Aorta (tissue), 5 donors: ENCODE results near the gene LIAS. TPM values are rescaled to one million over a fixed set of nuclear protein-coding genes. Genes with fewer than 3 reads are reported as not detected.

Experiments used
- ATAC-seq: fragments of 200-7000 bp; cut with Tn5 transposase; one replicate; pipeline ENCODE4 v1.9.1; 2022; ENCODE audit warnings: moderate library complexity; ENCODE audit not compliant: low FRiP score
- DNase-seq, 2 donors: peaks; one replicate each; pipeline ENCODE4 v3.0.0-alpha.2; 2020
- H3K27ac ChIP-seq, 2 donors: one replicate each; pipeline ENCODE4 v1.5.1; 2013; ENCODE audit warnings: low read length in 2 of 2, mild to moderate bottlenecking in 2 of 2, moderate library complexity in 2 of 2, control low read depth in 1 of 2, inconsistent platforms in 1 of 2, low read depth in 1 of 2
- H3K27me3 ChIP-seq, 2 donors: one replicate each; pipeline ENCODE4 v1.6.1; 2013; ENCODE audit warnings: control low read depth in 1 of 2, low read length in 1 of 2, mild to moderate bottlenecking in 1 of 2, moderate library complexity in 1 of 2; ENCODE audit not compliant: insufficient read depth in 2 of 2, control insufficient read depth in 1 of 2
- H3K36me3 ChIP-seq, 2 donors: one replicate each; pipeline ENCODE4 v1.6.1; 2013; ENCODE audit warnings: control low read depth in 1 of 2, low read length in 1 of 2, mild to moderate bottlenecking in 1 of 2; ENCODE audit not compliant: insufficient read depth in 2 of 2, control insufficient read depth in 1 of 2
- H3K4me1 ChIP-seq, 2 donors: one replicate each; pipeline ENCODE4 v1.6.1; 2013; ENCODE audit warnings: low read length in 2 of 2, control low read depth in 1 of 2, mild to moderate bottlenecking in 1 of 2, moderate library complexity in 1 of 2; ENCODE audit not compliant: insufficient read depth in 2 of 2, control insufficient read depth in 1 of 2
- H3K4me3 ChIP-seq, 2 donors: one replicate each; pipeline ENCODE4 v1.5.1; 2013; ENCODE audit warnings: low read length in 2 of 2, control low read depth in 1 of 2, mild to moderate bottlenecking in 1 of 2
- H3K9me3 ChIP-seq: one replicate; pipeline ENCODE4 v1.6.1; 2013; ENCODE audit warnings: mild to moderate bottlenecking, low read length; ENCODE audit not compliant: control insufficient read depth
- WGBS, 2 donors: extraction: QIAGEN DNeasy Blood & Tissue Kit; methylation state at CpG; one replicate each; pipeline ENCODE4 v1.1.7; 2013; 5-methylcytosine and 5-hydroxymethylcytosine counted together
- intact Hi-C, 2 donors: fragments of 100-400 bp; cut with DNase I; formaldehyde crosslinking; loops; one replicate each; pipeline versions ENCODE4 v1.14.2 to v1.15.0; 2022
- polyA plus RNA-seq, 2 donors: library from polyadenylated mRNA; stranded (reverse); fragments of 200-250 nt; gene quantifications; one replicate each; pipeline ENCODE4 v1.2.3, GENCODE V29; 2013
- total RNA-seq, 2 donors: library from RNA; stranded (reverse); fragmentation: NEBNext Ultra II Directional; extraction: Animal tissue kit (Norgen Biotek cat#: 25700); gene quantifications; one replicate each; pipeline ENCODE4 v1.2.1, GENCODE V29; 2021
- donor health status: healthy with polysubstance abuse.
- donor health status: Bipolar disorder and iron deficiency.
- donor health status: DM: no; HTN: no; CAD: no.
- donor health status: DM: no; HTN: no; CAD: no.
- donor health status: DM: yes; HTN: yes; CAD: no.

The LIAS gene
- total and polyA plus RNA-seq, 4 donors: 5.4 to 18.4 (median 9.3) TPM

DNA sequence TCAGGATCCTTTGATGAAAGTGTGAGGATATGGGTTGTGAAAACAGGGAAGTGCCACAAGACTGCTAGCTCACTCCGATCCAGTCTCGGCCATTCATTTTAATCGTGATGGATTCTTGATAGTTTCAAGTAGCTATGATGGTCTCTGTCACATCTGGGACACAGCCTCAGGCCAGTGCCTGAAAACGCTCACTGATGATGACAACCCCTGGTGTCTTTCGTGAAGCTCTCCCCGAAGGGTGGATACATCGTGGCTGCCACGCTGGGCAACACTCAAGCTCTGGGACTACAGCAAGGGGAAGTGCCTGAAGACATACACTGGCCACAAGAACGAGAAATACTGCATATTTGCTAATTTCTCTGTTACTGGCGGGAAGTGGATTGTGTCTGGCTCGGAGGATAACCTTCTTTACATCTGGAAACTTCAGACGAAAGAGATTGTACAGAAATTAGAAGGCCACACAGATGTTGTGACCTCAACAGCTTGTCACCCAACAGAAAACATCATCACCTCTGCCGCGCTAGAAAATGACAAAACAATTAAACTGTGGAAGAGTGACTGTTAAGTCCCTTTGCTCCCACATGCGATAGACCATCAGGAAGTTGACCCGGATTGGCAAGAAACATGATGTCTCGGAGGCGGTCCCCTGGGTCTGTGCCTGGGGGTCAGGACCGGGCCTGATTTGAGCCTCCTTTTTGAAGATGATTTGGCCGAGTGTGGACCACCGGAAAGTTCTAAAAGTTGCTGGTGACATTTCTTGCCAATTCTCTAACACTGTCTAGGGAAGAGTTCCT is 22.2 kb downstream of the LIAS start:
- no peaks in the 10 kb centered on the region for H3K36me3 ChIP-seq
- no peak overlapping the region for H3K4me3 ChIP-seq
- 84 to 88% methylated on average over 21 of the region's 21 CpGs for WGBS, 2 donors
- no peak overlapping the region for H3K27ac ChIP-seq
- intact Hi-C loops: no loop called here
- H3K4me1 ChIP-seq: no peaks in the 10 kb centered on the region
- ATAC-seq (no peak), DNase-seq (no peak)
- H3K9me3 ChIP-seq: no peaks in the 10 kb centered on the region
- no peaks in the 10 kb centered on the region for H3K27me3 ChIP-seq

DNA sequence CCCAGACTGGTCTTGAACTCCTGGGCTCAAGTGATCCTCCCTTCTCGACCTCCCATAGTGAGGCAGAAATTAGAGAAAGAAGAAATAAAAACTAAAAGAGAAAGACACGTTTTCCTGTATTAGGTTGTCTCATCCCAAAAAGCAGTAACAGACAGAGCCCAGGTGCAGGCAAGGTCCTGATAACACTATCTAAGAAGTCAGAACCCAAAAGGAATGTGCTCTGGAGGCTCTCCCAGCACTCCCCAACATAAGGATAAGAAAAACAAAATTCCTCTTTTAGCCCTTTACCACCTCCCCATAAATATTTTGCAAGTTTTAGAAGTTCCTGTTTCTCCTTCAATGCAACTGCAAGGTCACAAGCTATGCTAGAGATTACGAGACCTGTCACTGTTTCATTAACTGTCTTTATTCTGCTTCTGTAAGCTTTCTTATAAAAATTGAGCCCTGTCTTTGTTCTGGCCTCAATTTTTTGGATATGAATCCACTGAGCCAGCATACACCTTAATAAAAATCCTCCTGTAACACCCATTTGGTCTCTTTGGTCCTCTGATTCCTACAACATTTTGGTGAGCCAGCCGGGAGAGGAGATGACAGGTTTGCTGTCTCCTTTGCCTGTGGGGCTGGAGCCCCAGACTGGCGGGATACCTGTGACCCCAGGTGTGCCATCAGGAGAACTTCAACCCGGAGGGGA is 25.9 kb downstream of the LIAS start:
- ATAC-seq: no peak
- WGBS, 2 donors: 83 to 87% methylated on average over 6 of the region's 6 CpGs

GRCh38 chr4:39486221-39486804 is 27.5 kb downstream of the LIAS start:
- H3K27me3 ChIP-seq: no peaks in the 10 kb centered on the region
- H3K27ac ChIP-seq: no peak overlapping the region
- no peaks in the 10 kb centered on the region for H3K36me3 ChIP-seq
- no peaks in the 10 kb centered on the region for H3K4me1 ChIP-seq
- ATAC-seq: no peak
- intact Hi-C loops: no loop called here
- H3K4me3 ChIP-seq: no peak overlapping the region
- 84 to 85% methylated on average over 10 of the region's 10 CpGs for WGBS, 2 donors
- no peak for DNase-seq
- H3K9me3 ChIP-seq: no peaks in the 10 kb centered on the region

More for the DNA sequence above, 25.9 kb downstream of the LIAS start:
- Histone ChIP-seq H3K9me3 (no peaks in the 10 kb centered on the region), H3K4me1 (no peaks in the 10 kb centered on the region), H3K4me3 (no peak overlapping the region), H3K27me3 (no peaks in the 10 kb centered on the region), H3K27ac (no peak overlapping the region), H3K36me3 (no peaks in the 10 kb centered on the region)
- intact Hi-C loops: no loop called here
- DNase-seq: no peak

GRCh38 chr4:39490322-39490721 is 31.5 kb downstream of the LIAS start:
- 87 to 93% methylated on average over 2 of the region's 2 CpGs for WGBS, 2 donors
- Histone ChIP-seq H3K27me3 (no peaks in the 10 kb centered on the region), H3K4me1 (no peaks in the 10 kb centered on the region), H3K9me3 (no peaks in the 10 kb centered on the region), H3K27ac (no peak overlapping the region), H3K36me3 (no peaks in the 10 kb centered on the region), H3K4me3 (no peak overlapping the region)
- ATAC-seq (no peak), DNase-seq (no peak)
- intact Hi-C loops: no loop called here

DNA sequence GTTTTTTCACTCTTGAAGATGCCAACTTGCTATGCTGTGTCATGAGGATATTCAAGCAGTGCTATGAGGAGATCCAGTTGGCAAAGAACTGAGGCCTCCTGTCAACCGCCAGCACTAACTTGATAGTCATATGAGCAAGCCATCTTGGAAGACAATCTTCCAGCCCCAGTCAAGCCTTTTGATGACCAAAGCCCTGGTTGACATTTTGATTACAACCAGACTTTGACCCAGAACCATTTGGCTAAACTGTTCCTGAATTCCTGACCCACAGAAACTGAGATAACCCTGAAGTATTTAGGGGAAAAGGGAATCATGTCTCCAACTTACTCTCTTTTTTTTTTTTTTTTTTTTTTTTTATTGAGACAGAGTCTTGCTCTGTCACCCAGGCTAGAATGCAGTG is 35.5 kb downstream of the LIAS start:
- 90 to 95% methylated on average over 1 of the region's 1 CpG for WGBS, 2 donors
- no peak overlapping the region for H3K27ac ChIP-seq
- DNase-seq (no peak), ATAC-seq (no peak)
- H3K27me3 ChIP-seq: no peaks in the 10 kb centered on the region
- peaks cover 2 to 4% of the 10 kb centered on the region in 2 donors for H3K36me3 ChIP-seq
- no peaks in the 10 kb centered on the region for H3K4me1 ChIP-seq
- H3K4me3 ChIP-seq: no peak overlapping the region
- no peaks in the 10 kb centered on the region for H3K9me3 ChIP-seq
- intact Hi-C loops: no loop called here

GRCh38 chr4:39495446-39496213 is 36.8 kb downstream of the LIAS start:
- no peak overlapping the region for H3K4me3 ChIP-seq
- H3K27me3 ChIP-seq: no peaks in the 10 kb centered on the region
- no peaks in the 10 kb centered on the region for H3K9me3 ChIP-seq
- intact Hi-C loops: no loop called here
- ATAC-seq: no peak
- no peaks in the 10 kb centered on the region for H3K4me1 ChIP-seq
- DNase-seq: no peak
- WGBS, 2 donors: 48 to 55% methylated on average over 4 of the region's 4 CpGs
- H3K27ac ChIP-seq: no peak overlapping the region
- H3K36me3 ChIP-seq: peaks cover 2 to 4% of the 10 kb centered on the region in 2 donors

- Histone ChIP-seq H3K9me3 (no peaks in the 10 kb centered on the region), H3K4me1 (peaks cover 0 to 2% of the 10 kb centered on the region in 2 donors), H3K4me3 (no peak overlapping the region), H3K36me3 (peaks cover 4 to 5% of the 10 kb centered on the region in 2 donors), H3K27me3 (no peaks in the 10 kb centered on the region), H3K27ac (no peak overlapping the region)
- DNase-seq (no peak), ATAC-seq (no peak)
- 86 to 88% methylated on average over 1 of the region's 1 CpG for WGBS, 2 donors
- intact Hi-C loops: no loop called here
Measured at GRCh38 chr4:39497909-39498726, 39.3 kb downstream of the LIAS start.

DNA sequence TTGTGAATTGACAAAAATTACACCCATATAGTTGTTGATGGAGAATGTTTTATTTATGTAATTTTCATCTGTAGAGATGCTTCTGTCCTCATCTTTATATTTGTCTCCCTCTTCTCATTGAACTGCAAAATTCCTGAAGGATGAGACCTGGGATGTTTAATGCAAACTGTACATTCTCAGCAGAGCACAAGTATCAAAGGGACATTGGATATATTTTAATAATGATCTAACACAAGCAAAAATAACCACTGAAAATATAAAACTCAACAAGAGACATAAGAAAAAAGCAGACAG is 39.8 kb downstream of the LIAS start:
- Histone ChIP-seq H3K4me3 (no peak overlapping the region), H3K27ac (no peak overlapping the region), H3K36me3 (peaks cover 4 to 6% of the 10 kb centered on the region in 2 donors), H3K9me3 (no peaks in the 10 kb centered on the region), H3K27me3 (no peaks in the 10 kb centered on the region), H3K4me1 (peaks cover 0 to 2% of the 10 kb centered on the region in 2 donors)
- DNase-seq (no peak), ATAC-seq (no peak)
- intact Hi-C loops: no loop called here
